ENCODE data around the gene WRAP73.

The WRAP73 gene, protein sequence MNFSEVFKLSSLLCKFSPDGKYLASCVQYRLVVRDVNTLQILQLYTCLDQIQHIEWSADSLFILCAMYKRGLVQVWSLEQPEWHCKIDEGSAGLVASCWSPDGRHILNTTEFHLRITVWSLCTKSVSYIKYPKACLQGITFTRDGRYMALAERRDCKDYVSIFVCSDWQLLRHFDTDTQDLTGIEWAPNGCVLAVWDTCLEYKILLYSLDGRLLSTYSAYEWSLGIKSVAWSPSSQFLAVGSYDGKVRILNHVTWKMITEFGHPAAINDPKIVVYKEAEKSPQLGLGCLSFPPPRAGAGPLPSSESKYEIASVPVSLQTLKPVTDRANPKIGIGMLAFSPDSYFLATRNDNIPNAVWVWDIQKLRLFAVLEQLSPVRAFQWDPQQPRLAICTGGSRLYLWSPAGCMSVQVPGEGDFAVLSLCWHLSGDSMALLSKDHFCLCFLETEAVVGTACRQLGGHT

GRCh38 chr1:3649342-3650247 lies at the start of gene WRAP73:
TSS of gene WRAP73 (minus strand) at chr1:3650103. CDS start at chr1:3649999, 104 bp downstream.
- peak; percentile 55 for DNase-seq (ENCODE audit: low read depth)
- TF ChIP-seq CTCF (conservative IDR thresholded peaks at IDR 0.05; ENCODE audit: low read depth, low read length) = peak; percentile 16
- peak within 1 kb of the TSS; percentile 71 for H3K4me3 ChIP-seq (ENCODE audit: low read length)

GRCh38 chr1:3699596-3699995 lies 49.7 kb upstream of the WRAP73 start:
- no peak for DNase-seq (ENCODE audit: low read depth)
- no peak for TF ChIP-seq CTCF (conservative IDR thresholded peaks at IDR 0.05; ENCODE audit: low read depth, low read length)
- H3K4me3 ChIP-seq (ENCODE audit: low read length) = no peak overlapping the region

GRCh38 chr1:3698660-3699408 lies 48.9 kb upstream of the WRAP73 start:
- no peak for DNase-seq (ENCODE audit: low read depth)
- H3K4me3 ChIP-seq (ENCODE audit: low read length) = no peak overlapping the region
- no peak for TF ChIP-seq CTCF (conservative IDR thresholded peaks at IDR 0.05; ENCODE audit: low read depth, low read length)

- H3K4me3 ChIP-seq (ENCODE audit: low read length) = no peak overlapping the region
- DNase-seq (ENCODE audit: low read depth) = no peak
- TF ChIP-seq CTCF (conservative IDR thresholded peaks at IDR 0.05; ENCODE audit: low read depth, low read length) = no peak
Measured at GRCh38 chr1:3697810-3698209, 47.9 kb upstream of the WRAP73 start.

DNA sequence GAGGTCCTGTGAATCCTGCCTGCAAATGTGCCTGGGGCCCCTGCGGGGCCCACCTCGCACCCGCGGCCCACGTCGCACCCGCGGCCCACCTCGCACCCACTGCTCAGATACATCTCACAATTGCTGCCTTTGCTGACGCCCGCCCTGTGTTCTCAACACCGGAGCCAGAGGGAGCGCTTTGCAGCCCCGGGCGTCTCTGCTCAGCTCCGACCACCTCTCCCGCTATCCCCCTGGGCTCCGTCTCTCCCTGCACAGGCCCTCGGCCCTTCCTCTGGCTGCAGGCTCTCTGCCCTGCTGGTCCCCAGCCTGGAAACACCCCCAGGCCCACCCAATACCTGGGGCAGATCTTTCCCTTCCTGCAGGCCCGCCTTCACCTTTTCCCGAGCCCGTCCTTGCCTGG lies 47.2 kb upstream of the WRAP73 start:
- no peak for TF ChIP-seq CTCF (conservative IDR thresholded peaks at IDR 0.05; ENCODE audit: low read depth, low read length)
- no peak overlapping the region for H3K4me3 ChIP-seq (ENCODE audit: low read length)
- DNase-seq (ENCODE audit: low read depth) = no peak

- DNase-seq (ENCODE audit: low read depth) = no peak
- H3K4me3 ChIP-seq (ENCODE audit: low read length) = no peak overlapping the region
- TF ChIP-seq CTCF (conservative IDR thresholded peaks at IDR 0.05; ENCODE audit: low read depth, low read length) = no peak
Measured at GRCh38 chr1:3696689-3697088, 46.8 kb upstream of the WRAP73 start.

Data from retinal pigment epithelial cell (primary cell).